ENCODE results near the gene DUSP7. TPM values are rescaled to one million over a fixed set of nuclear protein-coding genes. Genes with fewer than 3 reads are reported as not detected.

The DUSP7 gene
- total and polyA plus RNA-seq, 9 of the 15 experiments (the other 6 are each of a cell fraction or from before 2014, with no cell fraction given): 0.45 to 15.8 (median 8.2) TPM

GRCh38 chr3:52104684-52105640, 48.6 kb upstream of the DUSP7 start:
- FAIRE-seq: no peak
- POLR2A ChIA-PET: interaction anchor here (0.7 kb wide), 1 partner anchor 10 kb away, joined by 4 read pairs; no protein-coding TSS in a partner anchor

More at GRCh38 chr3:52104684-52105640, 48.6 kb upstream of the DUSP7 start:
- no peaks in the 10 kb centered on the region for H3K79me2 ChIP-seq (ENCODE audit: control insufficient read depth, insufficient read depth, low read length)
- no peak overlapping the region for H3K9ac ChIP-seq (ENCODE audit: insufficient read depth in 1 of 2, low read depth in 2 of 2, low read length in 2 of 2)
- TF ChIP-seq ZC3H11A (IDR thresholded peaks at IDR 0.05; ENCODE audit: low read depth, low read length): no peak
- TF ChIP-seq NEUROD1 (IDR thresholded peaks at IDR 0.05; ENCODE audit: borderline replicate concordance, low read depth, low read length, partially characterized antibody): no peak
- TF ChIP-seq, protein P1, sequence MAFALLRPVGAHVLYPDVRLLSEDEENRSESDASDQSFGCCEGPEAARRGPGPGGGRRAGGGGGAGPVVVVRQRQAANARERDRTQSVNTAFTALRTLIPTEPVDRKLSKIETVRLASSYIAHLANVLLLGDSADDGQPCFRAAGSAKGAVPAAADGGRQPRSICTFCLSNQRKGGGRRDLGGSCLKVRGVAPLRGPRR (CRISPR knock-in tag; IDR thresholded peaks at IDR 0.05): no peak
- no peak for TF ChIP-seq SOX6 (IDR thresholded peaks at IDR 0.05)
- TF ChIP-seq ZNF431 (CRISPR knock-in tag; IDR thresholded peaks at IDR 0.05): no peak
- no peak for TF ChIP-seq MCM3 (IDR thresholded peaks at IDR 0.05)
- TF ChIP-seq ZNF253 (CRISPR knock-in tag; conservative IDR thresholded peaks at IDR 0.05): no peak
- TF ChIP-seq, protein P2, sequence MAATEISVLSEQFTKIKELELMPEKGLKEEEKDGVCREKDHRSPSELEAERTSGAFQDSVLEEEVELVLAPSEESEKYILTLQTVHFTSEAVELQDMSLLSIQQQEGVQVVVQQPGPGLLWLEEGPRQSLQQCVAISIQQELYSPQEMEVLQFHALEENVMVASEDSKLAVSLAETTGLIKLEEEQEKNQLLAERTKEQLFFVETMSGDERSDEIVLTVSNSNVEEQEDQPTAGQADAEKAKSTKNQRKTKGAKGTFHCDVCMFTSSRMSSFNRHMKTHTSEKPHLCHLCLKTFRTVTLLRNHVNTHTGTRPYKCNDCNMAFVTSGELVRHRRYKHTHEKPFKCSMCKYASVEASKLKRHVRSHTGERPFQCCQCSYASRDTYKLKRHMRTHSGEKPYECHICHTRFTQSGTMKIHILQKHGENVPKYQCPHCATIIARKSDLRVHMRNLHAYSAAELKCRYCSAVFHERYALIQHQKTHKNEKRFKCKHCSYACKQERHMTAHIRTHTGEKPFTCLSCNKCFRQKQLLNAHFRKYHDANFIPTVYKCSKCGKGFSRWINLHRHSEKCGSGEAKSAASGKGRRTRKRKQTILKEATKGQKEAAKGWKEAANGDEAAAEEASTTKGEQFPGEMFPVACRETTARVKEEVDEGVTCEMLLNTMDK (IDR thresholded peaks at IDR 0.05; ENCODE audit: borderline replicate concordance, insufficient read depth, low read depth, low read length, poor library complexity, severe bottlenecking): no peak
- TF ChIP-seq ZNF561 (CRISPR knock-in tag; conservative IDR thresholded peaks at IDR 0.05): no peak
- TF ChIP-seq, protein P3, sequence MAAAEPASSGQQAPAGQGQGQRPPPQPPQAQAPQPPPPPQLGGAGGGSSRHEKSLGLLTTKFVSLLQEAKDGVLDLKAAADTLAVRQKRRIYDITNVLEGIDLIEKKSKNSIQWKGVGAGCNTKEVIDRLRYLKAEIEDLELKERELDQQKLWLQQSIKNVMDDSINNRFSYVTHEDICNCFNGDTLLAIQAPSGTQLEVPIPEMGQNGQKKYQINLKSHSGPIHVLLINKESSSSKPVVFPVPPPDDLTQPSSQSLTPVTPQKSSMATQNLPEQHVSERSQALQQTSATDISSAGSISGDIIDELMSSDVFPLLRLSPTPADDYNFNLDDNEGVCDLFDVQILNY (CRISPR knock-in tag; IDR thresholded peaks at IDR 0.05): no peak
- TF ChIP-seq USF1 (CRISPR knock-in tag; IDR thresholded peaks at IDR 0.05): no peak
- no peak for TF ChIP-seq KDM5B (IDR thresholded peaks at IDR 0.05; ENCODE audit: insufficient replicate concordance, low read depth, low read length)
- no peak for TF ChIP-seq ZNF830 (CRISPR knock-in tag; IDR thresholded peaks at IDR 0.05)
- no peak for TF ChIP-seq ZNF133 (CRISPR knock-in tag; IDR thresholded peaks at IDR 0.05)
- no peak for TF ChIP-seq OTX1 (CRISPR knock-in tag; IDR thresholded peaks at IDR 0.05)
- ATAC-seq: no peak
- CTCF ChIA-PET (ENCODE audit: low intra/inter-chr PET ratio): no interaction called here
- no peaks in the 10 kb centered on the region for H3K9me1 ChIP-seq (ENCODE audit: control insufficient read depth, insufficient read depth, low read length)
- 74% methylated on average over 8 of the region's 10 CpGs for WGBS (ENCODE audit: insufficient coverage, low coverage, missing lambda C conversion rate)
- H3K4me2 ChIP-seq (ENCODE audit: insufficient read depth, low read length): no peak overlapping the region
- H3K27ac ChIP-seq (ENCODE audit: extremely low read depth, low read depth, low read length): no peak overlapping the region
- H4K20me1 ChIP-seq (replicated peaks; ENCODE audit: control insufficient read depth, insufficient read depth, low read length): no peaks in the 10 kb centered on the region
- no peak for DNase-seq (ENCODE audit: extremely low read depth in 1 of 4, low spot score in 3 of 4)
- no peaks in the 10 kb centered on the region for H3K9me3 ChIP-seq (replicated peaks; ENCODE audit: control insufficient read depth, insufficient read depth, low read depth, low read length)
- no TSS peak for BruUV-seq (replicated peaks)
- peaks cover 4 to 5% of the 10 kb centered on the region in 2 experiments; a peak in 4 of 5 replicates for H3K4me1 ChIP-seq (replicated peaks in 1 of 2; ENCODE audit: control insufficient read depth in 2 of 2, insufficient read depth in 2 of 2, low read length in 2 of 2)
- no peak overlapping the region for H2AFZ ChIP-seq (ENCODE audit: low read depth, low read length)
- H3K27me3 ChIP-seq (ENCODE audit: control insufficient read depth in 2 of 2, insufficient read depth in 2 of 2, low read length in 2 of 2): no peaks in the 10 kb centered on the region
- H3K36me3 ChIP-seq (ENCODE audit: control insufficient read depth, insufficient read depth, low read length): peaks cover 13% of the 10 kb centered on the region; the same call in 2 of the 3 replicates
- in situ Hi-C loops (cut with MboI) (no loop called here), intact Hi-C loops (cut with micrococcal nuclease) (no loop called here)
- no peak overlapping the region for H3K4me3 ChIP-seq
